Measurements from ENCODE around the gene VPS35L. TPM values are rescaled to one million over a fixed set of nuclear protein-coding genes. Genes with fewer than 3 reads are reported as not detected.
"Not testable (repeated sequence)": the region's sequence is repeated elsewhere in the genome, so short reads cannot be mapped to it uniquely, and the experiment has no call there.

Gene VPS35L
- total RNA-seq, 1 donor from 2014 or later: 45.0 TPM

GRCh38 chr16:19660432-19660831 lies 104.9 kb downstream of the VPS35L start:
- H3K36me3 ChIP-seq (ENCODE audit: insufficient read depth, low read length): no peaks in the 10 kb centered on the region
- TF ChIP-seq, protein P1, sequence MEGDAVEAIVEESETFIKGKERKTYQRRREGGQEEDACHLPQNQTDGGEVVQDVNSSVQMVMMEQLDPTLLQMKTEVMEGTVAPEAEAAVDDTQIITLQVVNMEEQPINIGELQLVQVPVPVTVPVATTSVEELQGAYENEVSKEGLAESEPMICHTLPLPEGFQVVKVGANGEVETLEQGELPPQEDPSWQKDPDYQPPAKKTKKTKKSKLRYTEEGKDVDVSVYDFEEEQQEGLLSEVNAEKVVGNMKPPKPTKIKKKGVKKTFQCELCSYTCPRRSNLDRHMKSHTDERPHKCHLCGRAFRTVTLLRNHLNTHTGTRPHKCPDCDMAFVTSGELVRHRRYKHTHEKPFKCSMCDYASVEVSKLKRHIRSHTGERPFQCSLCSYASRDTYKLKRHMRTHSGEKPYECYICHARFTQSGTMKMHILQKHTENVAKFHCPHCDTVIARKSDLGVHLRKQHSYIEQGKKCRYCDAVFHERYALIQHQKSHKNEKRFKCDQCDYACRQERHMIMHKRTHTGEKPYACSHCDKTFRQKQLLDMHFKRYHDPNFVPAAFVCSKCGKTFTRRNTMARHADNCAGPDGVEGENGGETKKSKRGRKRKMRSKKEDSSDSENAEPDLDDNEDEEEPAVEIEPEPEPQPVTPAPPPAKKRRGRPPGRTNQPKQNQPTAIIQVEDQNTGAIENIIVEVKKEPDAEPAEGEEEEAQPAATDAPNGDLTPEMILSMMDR (IDR thresholded peaks at IDR 0.05; ENCODE audit: insufficient read depth, low read depth, low read length): no peak
- no peak for TF ChIP-seq EZH2 (IDR thresholded peaks at IDR 0.05; ENCODE audit: insufficient read depth, low read length)
- H3K27ac Mint-ChIP-seq (ENCODE audit: unreplicated experiment): no peak overlapping the region
- H3K9me3 ChIP-seq (ENCODE audit: insufficient read depth, low read depth, low read length): no peaks in the 10 kb centered on the region
- H3K27me3 Mint-ChIP-seq (ENCODE audit: low read depth, unreplicated experiment): no peaks in the 10 kb centered on the region
- H3K36me3 Mint-ChIP-seq (ENCODE audit: low read depth, unreplicated experiment): peaks cover 29% of the 10 kb centered on the region
- H3K4me2 ChIP-seq (ENCODE audit: low read length): no peak overlapping the region
- H3K27ac ChIP-seq (ENCODE audit: low read depth, low read length): no peak overlapping the region
- H4K20me1 ChIP-seq (ENCODE audit: insufficient read depth, low read length): no peaks in the 10 kb centered on the region
- no peak overlapping the region for H3K9ac ChIP-seq (ENCODE audit: low read length)
- no peak overlapping the region for H3K4me3 ChIP-seq (ENCODE audit: insufficient read depth, low read depth, low read length)
- H3K9me3 Mint-ChIP-seq (ENCODE audit: unreplicated experiment): peaks cover 5% of the 10 kb centered on the region
- no peak overlapping the region for H3K4me3 Mint-ChIP-seq (ENCODE audit: unreplicated experiment)
- H3K27me3 ChIP-seq (ENCODE audit: insufficient read depth, low read length): no peaks in the 10 kb centered on the region
- DNase-seq (ENCODE audit: low read depth) (no peak), FAIRE-seq (no peak)
- peaks cover under 1% of the 10 kb centered on the region for H3K4me1 ChIP-seq (ENCODE audit: insufficient read depth, low read length)
- H3K4me1 Mint-ChIP-seq (ENCODE audit: low read depth, unreplicated experiment): no peaks in the 10 kb centered on the region
- H2AFZ ChIP-seq (ENCODE audit: low read depth, low read length): no peak overlapping the region
- no peaks in the 10 kb centered on the region for H3K79me2 ChIP-seq (ENCODE audit: insufficient read depth, low read length)

DNA sequence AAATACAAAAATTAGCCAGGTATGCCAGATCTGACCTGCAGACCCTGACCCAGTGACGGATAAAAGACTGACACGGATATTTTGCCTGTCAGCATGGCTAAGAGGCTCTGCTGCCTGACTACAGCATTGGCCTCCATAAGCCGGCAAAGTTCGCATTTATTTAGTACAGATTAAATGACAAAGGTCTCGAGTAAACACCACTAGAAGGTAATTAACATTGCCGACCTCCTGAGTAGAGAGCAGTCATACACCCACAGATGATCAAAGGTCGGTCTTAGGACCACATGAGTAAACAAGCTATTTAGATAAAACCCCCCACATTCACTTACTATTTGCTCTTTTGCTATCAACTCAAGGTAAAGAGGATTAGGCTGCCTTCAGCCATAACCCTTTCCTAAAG lies 106.8 kb downstream of the VPS35L start:
- TF ChIP-seq, protein P1 (IDR thresholded peaks at IDR 0.05; ENCODE audit: insufficient read depth, low read depth, low read length): no peak
- TF ChIP-seq EZH2 (IDR thresholded peaks at IDR 0.05; ENCODE audit: insufficient read depth, low read length): no peak
- H3K4me2 ChIP-seq (ENCODE audit: low read length): no peak overlapping the region
- no peaks in the 10 kb centered on the region for H3K27me3 ChIP-seq (ENCODE audit: insufficient read depth, low read length)
- no peaks in the 10 kb centered on the region for H3K36me3 ChIP-seq (ENCODE audit: insufficient read depth, low read length)
- no peak overlapping the region for H3K4me3 ChIP-seq (ENCODE audit: insufficient read depth, low read depth, low read length)
- DNase-seq (ENCODE audit: low read depth): no peak
- Mint-ChIP-seq H3K27ac (ENCODE audit: unreplicated experiment) (no peak overlapping the region), H3K4me3 (ENCODE audit: unreplicated experiment) (no peak overlapping the region), H3K36me3 (ENCODE audit: low read depth, unreplicated experiment) (peaks cover 22% of the 10 kb centered on the region), H3K4me1 (ENCODE audit: low read depth, unreplicated experiment) (no peaks in the 10 kb centered on the region), H3K27me3 (ENCODE audit: low read depth, unreplicated experiment) (no peaks in the 10 kb centered on the region), H3K9me3 (ENCODE audit: unreplicated experiment) (peaks cover 5% of the 10 kb centered on the region)
- no peaks in the 10 kb centered on the region for H3K9me3 ChIP-seq (ENCODE audit: insufficient read depth, low read depth, low read length)
- no peak for FAIRE-seq
- no peaks in the 10 kb centered on the region for H4K20me1 ChIP-seq (ENCODE audit: insufficient read depth, low read length)
- no peaks in the 10 kb centered on the region for H3K4me1 ChIP-seq (ENCODE audit: insufficient read depth, low read length)
- H3K9ac ChIP-seq (ENCODE audit: low read length): no peak overlapping the region
- H3K27ac ChIP-seq (ENCODE audit: low read depth, low read length): no peak overlapping the region
- no peak overlapping the region for H2AFZ ChIP-seq (ENCODE audit: low read depth, low read length)
- no peaks in the 10 kb centered on the region for H3K79me2 ChIP-seq (ENCODE audit: insufficient read depth, low read length)

DNA sequence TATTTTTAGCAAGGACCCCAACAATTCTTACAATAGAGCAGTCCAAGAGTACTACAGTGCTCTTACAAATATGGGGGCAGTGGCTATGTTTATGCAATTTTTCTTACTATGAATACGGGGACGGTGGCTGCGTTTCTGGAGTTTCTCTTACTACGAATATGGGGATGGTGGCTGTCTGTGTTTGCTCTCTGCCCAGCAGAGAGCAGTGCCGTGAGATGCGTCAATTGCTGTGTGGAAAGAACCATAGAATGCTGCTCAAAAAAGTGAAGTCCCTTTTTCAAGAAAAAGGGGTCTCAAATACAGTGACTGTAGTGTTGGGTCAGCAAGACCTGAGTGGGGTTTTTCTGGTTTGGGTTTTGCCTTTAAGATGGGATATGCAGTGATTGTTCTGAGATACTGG lies 108.7 kb downstream of the VPS35L start:
- no peaks in the 10 kb centered on the region for H3K4me1 Mint-ChIP-seq (ENCODE audit: low read depth, unreplicated experiment)
- H3K27ac ChIP-seq (ENCODE audit: low read depth, low read length): no peak overlapping the region
- no peaks in the 10 kb centered on the region for H3K4me1 ChIP-seq (ENCODE audit: insufficient read depth, low read length)
- H3K27ac Mint-ChIP-seq (ENCODE audit: unreplicated experiment): no peak overlapping the region
- no peak overlapping the region for H3K4me2 ChIP-seq (ENCODE audit: low read length)
- DNase-seq (ENCODE audit: low read depth) (no peak), FAIRE-seq (no peak)
- H3K79me2 ChIP-seq (ENCODE audit: insufficient read depth, low read length): no peaks in the 10 kb centered on the region
- peaks cover 7% of the 10 kb centered on the region for H3K36me3 ChIP-seq (ENCODE audit: insufficient read depth, low read length)
- H3K36me3 Mint-ChIP-seq (ENCODE audit: low read depth, unreplicated experiment): peaks cover 22% of the 10 kb centered on the region
- no peaks in the 10 kb centered on the region for H3K9me3 ChIP-seq (ENCODE audit: insufficient read depth, low read depth, low read length)
- H3K27me3 ChIP-seq (ENCODE audit: insufficient read depth, low read length): no peaks in the 10 kb centered on the region
- H3K9me3 Mint-ChIP-seq (ENCODE audit: unreplicated experiment): peaks cover 2% of the 10 kb centered on the region
- TF ChIP-seq, protein P1 (IDR thresholded peaks at IDR 0.05; ENCODE audit: insufficient read depth, low read depth, low read length): no peak
- TF ChIP-seq EZH2 (IDR thresholded peaks at IDR 0.05; ENCODE audit: insufficient read depth, low read length): no peak
- H3K9ac ChIP-seq (ENCODE audit: low read length): no peak overlapping the region
- H3K4me3 ChIP-seq (ENCODE audit: insufficient read depth, low read depth, low read length): no peak overlapping the region
- H2AFZ ChIP-seq (ENCODE audit: low read depth, low read length): no peak overlapping the region
- H3K27me3 Mint-ChIP-seq (ENCODE audit: low read depth, unreplicated experiment): no peaks in the 10 kb centered on the region
- no peak overlapping the region for H3K4me3 Mint-ChIP-seq (ENCODE audit: unreplicated experiment)
- no peaks in the 10 kb centered on the region for H4K20me1 ChIP-seq (ENCODE audit: insufficient read depth, low read length)

DNA sequence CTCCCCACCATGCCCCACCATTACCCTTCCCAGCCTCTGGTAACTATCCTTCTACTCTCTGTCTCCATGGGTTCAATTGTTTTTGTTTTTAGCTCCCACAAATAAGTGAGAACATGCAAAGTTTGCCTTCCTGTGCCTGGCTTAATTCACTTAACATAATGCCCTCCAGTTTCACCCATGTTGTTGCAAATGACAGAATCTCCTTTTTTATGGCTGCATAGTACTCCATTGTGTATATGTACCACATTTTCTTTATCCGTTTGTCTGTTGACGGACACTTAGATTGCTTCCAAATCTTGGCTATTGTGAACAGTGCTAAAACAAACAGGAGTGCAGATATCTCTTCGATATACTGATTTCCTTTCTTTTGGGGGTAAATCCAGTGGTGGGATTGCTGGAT lies 109.8 kb downstream of the VPS35L start:
- not testable (repeated sequence) for H3K4me1 ChIP-seq (ENCODE audit: insufficient read depth, low read length); H3K27ac ChIP-seq (ENCODE audit: low read depth, low read length); FAIRE-seq; H3K4me3 ChIP-seq (ENCODE audit: insufficient read depth, low read depth, low read length); H3K79me2 ChIP-seq (ENCODE audit: insufficient read depth, low read length); H3K36me3 ChIP-seq (ENCODE audit: insufficient read depth, low read length); H3K4me3 Mint-ChIP-seq (ENCODE audit: unreplicated experiment); H3K4me1 Mint-ChIP-seq (ENCODE audit: low read depth, unreplicated experiment); H3K27ac Mint-ChIP-seq (ENCODE audit: unreplicated experiment); H3K4me2 ChIP-seq (ENCODE audit: low read length); H3K9ac ChIP-seq (ENCODE audit: low read length); DNase-seq (ENCODE audit: low read depth); H3K27me3 Mint-ChIP-seq (ENCODE audit: low read depth, unreplicated experiment); H2AFZ ChIP-seq (ENCODE audit: low read depth, low read length); H4K20me1 ChIP-seq (ENCODE audit: insufficient read depth, low read length); H3K9me3 ChIP-seq (ENCODE audit: insufficient read depth, low read depth, low read length); H3K27me3 ChIP-seq (ENCODE audit: insufficient read depth, low read length); H3K9me3 Mint-ChIP-seq (ENCODE audit: unreplicated experiment)
- peaks cover 21% of the 10 kb centered on the region for H3K36me3 Mint-ChIP-seq (ENCODE audit: low read depth, unreplicated experiment)

All from astrocyte (in vitro differentiated cells and primary cell).